GM10248 (cell line): Measurements from ENCODE around the gene VDAC2.

Source experiments
- CTCF ChIA-PET: fragments of 300-600 bp; sonication (Branson Sonifier 250); formaldehyde crosslinking; extraction: SDS; loops from one replicate; lab custom pipeline; 2021; ENCODE audit warnings: antibody characterized with exemption; lab: Yijun Ruan, JAX
- POLR2A ChIA-PET: fragments of 350-650 bp; sonication (Branson Sonifier 250); formaldehyde crosslinking; extraction: SDS; loops from one replicate; lab custom pipeline; 2020; ENCODE audit warnings: antibody characterized with exemption; lab: Yijun Ruan, JAX
- DNase-seq: peaks from one replicate; pipeline ENCODE4 v3.0.0; 2012; ENCODE audit errors: extremely low spot score
- TF ChIP-seq, protein P1 (sequence below): IDR thresholded peaks from 2 replicates; pipeline ENCODE4 v1.5.1; 2012; ENCODE audit warnings: mild to moderate bottlenecking, low read depth; ENCODE audit errors: extremely low read depth, missing control alignments, control extremely low read depth

VDAC2 gene

GRCh38 chr10:75233444-75234016 lies 22.9 kb downstream of the VDAC2 start:
- DNase-seq = no peak
- CTCF ChIA-PET = interaction anchor here (1.3 to 11.1 kb wide), 8 partner anchors 9 to 126 kb away, joined by 4 to 148 read pairs (median 10); partner anchors contain the start of gene VDAC2
- TF ChIP-seq, protein P1, sequence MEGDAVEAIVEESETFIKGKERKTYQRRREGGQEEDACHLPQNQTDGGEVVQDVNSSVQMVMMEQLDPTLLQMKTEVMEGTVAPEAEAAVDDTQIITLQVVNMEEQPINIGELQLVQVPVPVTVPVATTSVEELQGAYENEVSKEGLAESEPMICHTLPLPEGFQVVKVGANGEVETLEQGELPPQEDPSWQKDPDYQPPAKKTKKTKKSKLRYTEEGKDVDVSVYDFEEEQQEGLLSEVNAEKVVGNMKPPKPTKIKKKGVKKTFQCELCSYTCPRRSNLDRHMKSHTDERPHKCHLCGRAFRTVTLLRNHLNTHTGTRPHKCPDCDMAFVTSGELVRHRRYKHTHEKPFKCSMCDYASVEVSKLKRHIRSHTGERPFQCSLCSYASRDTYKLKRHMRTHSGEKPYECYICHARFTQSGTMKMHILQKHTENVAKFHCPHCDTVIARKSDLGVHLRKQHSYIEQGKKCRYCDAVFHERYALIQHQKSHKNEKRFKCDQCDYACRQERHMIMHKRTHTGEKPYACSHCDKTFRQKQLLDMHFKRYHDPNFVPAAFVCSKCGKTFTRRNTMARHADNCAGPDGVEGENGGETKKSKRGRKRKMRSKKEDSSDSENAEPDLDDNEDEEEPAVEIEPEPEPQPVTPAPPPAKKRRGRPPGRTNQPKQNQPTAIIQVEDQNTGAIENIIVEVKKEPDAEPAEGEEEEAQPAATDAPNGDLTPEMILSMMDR = no peak
- POLR2A ChIA-PET = interaction anchor here (1.3 to 1.6 kb wide), 2 partner anchors 23 to 46 kb away, joined by 4 to 7 read pairs; partner anchors contain the start of gene VDAC2

DNA sequence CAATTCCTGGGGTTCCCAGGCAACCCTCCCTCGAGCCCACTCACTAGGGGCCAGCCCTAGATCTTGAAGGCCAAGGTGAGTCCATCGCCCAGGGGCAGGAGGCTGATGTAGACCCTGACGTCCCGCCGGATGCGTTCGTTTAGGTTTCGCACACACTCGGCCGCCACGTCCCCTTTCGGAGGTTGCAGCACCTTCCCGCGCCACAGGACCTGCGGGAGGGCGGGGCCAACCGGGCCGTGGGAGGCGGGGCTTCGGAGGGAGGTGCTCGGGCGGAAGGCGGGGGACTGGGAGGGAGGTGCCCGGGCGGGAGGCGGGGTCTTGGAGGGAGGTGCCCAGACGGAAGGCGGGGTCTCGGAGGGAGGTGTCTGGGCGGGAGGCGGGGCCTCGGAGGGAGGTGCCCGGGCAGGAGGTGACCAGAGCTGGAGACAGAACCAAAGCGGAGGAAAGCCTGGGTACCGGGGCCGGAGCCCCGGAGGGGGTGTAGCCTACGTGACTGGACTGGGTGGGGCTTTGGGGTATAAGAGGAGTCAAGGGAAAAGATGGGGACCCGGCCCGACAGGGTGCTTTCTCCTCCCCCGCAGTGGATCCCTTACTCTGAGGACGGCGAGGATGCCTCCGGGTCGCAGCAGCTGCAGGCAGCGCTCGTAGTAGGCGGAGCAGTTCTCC lies 23.6 kb downstream of the VDAC2 start:
- CTCF ChIA-PET = interaction anchor here (0.9 to 11.1 kb wide), 9 partner anchors 10 to 127 kb away, joined by 3 to 148 read pairs (median 6); partner anchors contain the start of gene VDAC2
- TF ChIP-seq, protein P1 = no peak
- DNase-seq = peak; percentile 99
- POLR2A ChIA-PET = interaction anchor here (0.6 to 1.6 kb wide), 3 partner anchors 12 to 46 kb away, joined by 3 to 7 read pairs (median 3); partner anchors contain the start of gene VDAC2

GRCh38 chr10:75234683-75235374 lies 24.2 kb downstream of the VDAC2 start:
- TF ChIP-seq, protein P1 = peak; percentile 31
- DNase-seq = no peak
- ChIA-PET CTCF (interaction anchor here (0.9 to 11.1 kb wide), 14 partner anchors 10 to 991 kb away, joined by 3 to 148 read pairs (median 8); partner anchors contain the start of gene VDAC2), POLR2A (interaction anchor here (0.6 to 1.6 kb wide), 3 partner anchors 12 to 47 kb away, joined by 3 to 7 read pairs (median 3); partner anchors contain the start of gene VDAC2)

DNA sequence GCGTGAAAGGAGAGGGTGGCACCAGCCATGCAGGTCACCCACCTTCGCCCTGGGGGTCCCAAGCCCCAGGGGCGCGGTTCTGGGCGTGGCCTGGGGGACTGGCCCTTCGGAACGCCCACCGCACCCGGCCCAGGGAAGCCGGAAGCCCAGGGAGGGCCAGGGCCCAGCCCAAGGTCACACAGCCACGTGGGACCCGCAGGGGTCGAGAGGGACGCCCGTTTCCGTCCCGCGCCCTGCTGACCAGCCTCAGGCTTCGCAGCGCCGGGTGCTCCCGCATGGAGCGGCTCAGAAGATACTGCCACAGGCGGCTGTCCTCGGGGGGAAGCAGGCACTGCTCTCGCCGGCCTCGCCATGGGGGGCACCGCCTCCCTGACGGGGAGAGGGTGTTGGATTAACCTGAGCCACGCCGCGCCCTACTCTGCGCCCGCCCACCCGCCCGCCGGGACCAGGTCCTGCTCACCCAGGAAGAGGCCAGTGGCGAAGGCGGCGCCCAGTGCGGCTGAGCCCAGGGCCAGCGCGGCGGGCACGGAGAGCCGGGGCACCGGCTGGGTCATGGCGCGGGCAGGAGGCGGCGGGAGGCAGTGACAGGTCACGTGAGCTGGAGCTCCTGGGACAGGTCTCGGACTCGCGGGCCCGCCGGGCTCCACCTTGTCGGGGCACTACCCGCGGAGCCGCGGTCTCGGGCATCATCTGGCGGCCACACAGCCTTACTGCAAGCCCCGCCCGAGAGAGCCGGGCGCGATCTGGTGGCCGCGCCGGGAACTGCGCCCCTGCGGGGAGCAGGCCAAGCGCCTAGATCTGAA lies 25.0 kb downstream of the VDAC2 start, which contains the start of gene COMTD1:
COMTD1 (minus strand) TSS at position 583 of the 803 bp plus-strand sequence; CDS start at position 554, 29 bp downstream.
- ChIA-PET CTCF (interaction anchor here (0.5 to 11.1 kb wide), 46 partner anchors 11 to 1383 kb away, joined by 3 to 148 read pairs (median 4); partner anchors contain the start of genes SAMD8 and VDAC2), POLR2A (no interaction called here)
- TF ChIP-seq, protein P1 = peak; percentile 100
- DNase-seq = peak; percentile 95

GRCh38 chr10:75236178-75236825 lies 25.7 kb downstream of the VDAC2 start:
- ChIA-PET CTCF (interaction anchor here (0.5 to 11.1 kb wide), 33 partner anchors 12 to 1384 kb away, joined by 3 to 148 read pairs (median 5); partner anchors contain the start of genes SAMD8 and VDAC2), POLR2A (no interaction called here)
- no peak for DNase-seq
- TF ChIP-seq, protein P1 = no peak
